Measurements from ENCODE around the gene MTCH1.
"Not testable (repeated sequence)": the region's sequence is repeated elsewhere in the genome, so short reads cannot be mapped to it uniquely, and the experiment has no call there.

The MTCH1 gene

DNA sequence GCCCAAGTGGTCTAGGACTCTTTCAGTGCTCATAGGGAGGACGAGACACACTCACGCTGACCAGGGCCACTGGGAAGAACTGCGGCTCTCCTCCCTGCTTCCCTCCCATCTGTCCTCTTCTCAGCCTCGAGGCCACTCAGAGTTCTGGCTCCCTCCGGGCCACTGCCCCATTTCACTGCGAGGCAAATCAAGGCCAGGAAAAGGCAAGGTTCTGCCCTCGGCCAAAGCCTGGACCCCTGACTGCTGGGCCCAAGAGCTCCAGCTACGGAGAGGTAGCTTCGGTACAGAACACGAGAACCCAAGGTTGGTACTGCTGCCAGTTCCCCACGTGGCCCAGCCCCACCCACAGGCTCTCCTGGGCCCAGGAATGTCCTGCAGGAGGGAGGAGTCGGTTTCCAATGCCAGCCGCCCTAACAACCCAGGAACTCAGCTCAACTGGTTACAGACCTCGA, 16.7 kb downstream of the MTCH1 start:
- no peak for DNase-seq

GRCh38 chr6:36968266-36968977, 17.6 kb downstream of the MTCH1 start:
- DNase-seq, result no peak

- no peak for DNase-seq
These were observed 18.2 kb downstream of the MTCH1 start for GRCh38 chr6:36967757-36968156.

DNA sequence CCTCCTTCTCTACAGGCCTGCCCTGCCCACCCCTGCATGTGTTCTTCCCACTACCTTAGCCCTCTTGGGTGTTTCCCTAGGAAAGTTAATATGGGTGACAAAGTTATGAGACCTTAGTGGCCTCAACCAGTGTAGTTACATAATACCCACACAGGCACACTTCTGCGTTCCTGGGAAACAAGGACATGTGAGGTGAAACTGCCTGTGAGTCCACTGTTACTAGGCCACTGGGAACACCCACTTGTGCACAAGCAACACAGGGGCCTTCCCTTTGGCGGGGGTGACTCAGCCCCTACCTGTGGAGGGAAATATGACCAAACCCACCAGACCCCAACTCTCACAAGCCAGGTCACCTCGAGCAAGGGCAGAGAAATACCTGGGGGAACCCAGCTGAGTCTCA, 18.7 kb downstream of the MTCH1 start:
- DNase-seq, result no peak

DNA sequence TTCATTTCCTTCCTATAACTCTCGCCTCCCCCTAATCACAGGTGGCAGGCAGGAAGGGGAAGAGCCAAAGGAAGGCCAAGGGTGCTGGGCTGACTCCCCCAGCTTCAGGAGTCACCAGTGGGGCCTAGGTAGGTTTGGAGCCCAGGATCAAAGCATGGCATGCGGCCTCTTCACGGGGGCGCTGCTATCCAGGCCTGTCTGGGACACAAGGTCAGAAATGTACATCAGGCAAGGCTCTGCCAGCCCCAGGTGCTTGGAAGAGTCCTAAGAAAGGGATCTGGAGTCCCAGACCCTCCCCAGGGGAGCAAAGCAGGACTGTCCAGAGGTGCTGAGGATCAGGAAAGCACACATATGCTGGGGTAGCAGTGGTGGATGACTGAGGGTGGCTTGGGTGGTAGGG, 21.1 kb downstream of the MTCH1 start:
- DNase-seq, result no peak

DNA sequence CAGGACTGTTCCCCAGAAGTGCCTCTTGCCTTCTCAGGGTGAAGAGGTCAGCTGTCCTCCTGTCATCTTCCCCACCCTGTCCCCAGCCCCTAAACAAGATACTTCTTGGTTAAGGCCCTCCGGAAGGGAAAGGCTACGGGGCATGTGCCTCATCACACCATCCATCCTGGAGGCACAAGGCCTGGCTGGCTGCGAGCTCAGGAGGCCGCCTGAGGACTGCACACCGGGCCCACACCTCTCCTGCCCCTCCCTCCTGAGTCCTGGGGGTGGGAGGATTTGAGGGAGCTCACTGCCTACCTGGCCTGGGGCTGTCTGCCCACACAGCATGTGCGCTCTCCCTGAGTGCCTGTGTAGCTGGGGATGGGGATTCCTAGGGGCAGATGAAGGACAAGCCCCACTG, 21.6 kb downstream of the MTCH1 start:
- no peak for DNase-seq

DNA sequence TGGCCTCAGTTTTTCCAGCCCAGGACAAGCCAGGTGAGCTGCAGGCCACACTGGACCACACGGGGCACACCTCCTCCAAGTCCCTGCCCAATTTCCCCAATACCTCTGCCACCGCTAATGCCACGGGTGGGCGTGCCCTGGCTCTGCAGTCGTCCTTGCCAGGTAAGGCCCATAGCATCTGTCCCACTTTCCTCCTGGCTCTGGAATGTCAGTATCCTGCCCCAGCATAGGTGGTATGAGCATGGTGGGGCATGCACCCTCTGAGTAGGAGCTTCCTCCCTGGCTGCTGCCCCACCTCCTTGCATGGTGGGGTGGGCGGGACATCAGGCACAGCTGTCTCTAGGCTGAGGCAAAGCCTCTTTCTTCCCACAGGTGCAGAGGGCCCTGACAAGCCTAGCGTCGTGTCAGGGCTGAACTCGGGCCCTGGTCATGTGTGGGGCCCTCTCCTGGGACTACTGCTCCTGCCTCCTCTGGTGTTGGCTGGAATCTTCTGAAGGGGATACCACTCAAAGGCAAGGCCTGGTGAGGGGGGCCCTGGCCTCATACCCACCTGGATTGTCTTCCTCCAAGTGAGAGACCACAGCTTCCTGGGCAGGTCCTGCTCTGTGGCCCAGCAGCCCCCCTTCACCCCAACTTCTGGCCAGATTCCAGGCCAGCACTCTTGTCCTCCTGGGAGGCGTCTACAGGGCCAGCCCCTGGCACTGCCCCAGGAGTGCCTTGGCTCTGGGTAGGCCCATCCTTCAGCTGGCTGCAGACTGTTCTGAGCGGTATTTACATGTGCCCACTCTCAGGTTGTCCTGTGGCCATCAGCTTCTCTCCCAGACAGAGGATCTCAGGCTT, 22.3 kb downstream of the MTCH1 start:
- DNase-seq, result no peak

- peak; percentile 54 for DNase-seq
These were observed 23.1 kb downstream of the MTCH1 start for GRCh38 chr6:36962874-36963273.

DNA sequence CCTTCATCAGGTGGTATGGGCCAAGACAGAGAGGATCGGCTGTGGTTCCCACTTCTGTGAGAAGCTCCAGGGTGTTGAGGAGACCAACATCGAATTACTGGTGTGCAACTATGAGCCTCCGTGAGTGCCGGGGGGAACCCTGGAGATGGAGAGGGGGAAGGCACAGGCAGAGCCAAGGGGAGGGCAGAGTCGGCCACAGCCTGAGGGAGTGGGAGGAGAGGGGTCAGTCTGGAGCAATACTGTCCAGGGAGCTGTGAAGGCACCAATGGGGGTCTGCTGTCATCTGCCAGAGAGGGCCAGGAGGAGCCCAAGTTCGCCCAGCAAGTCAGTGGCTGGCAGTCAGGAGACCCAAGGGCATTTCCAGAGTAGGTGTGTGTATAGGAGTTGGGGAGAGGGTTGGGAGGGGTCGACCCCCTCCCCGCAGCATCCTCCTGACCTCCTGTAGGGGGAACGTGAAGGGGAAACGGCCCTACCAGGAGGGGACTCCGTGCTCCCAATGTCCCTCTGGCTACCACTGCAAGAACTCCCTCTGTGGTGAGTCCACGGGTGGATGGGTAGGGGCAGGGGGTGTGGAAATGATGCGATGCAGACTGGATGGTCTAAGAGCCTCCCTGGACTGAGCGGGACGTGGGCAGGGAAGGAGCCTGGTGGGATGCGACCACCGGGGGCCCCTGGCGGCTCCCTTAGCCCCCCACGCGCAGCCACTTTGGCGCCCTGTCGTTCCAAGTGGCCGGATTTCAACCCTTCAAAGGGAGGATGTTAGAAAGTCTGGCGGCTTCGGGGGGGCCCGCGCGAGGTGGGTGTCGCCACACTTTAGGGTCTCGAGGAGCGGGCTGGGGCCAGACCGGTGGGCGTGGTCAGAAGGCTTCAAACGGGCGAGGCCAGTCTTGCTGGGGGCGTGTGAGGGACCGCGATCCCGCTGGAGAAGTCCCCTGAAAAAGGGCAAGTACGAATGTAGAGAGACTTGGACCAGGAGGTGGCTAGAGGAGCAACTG, 24.3 kb downstream of the MTCH1 start:
- DNase-seq, result no peak

- no peak for DNase-seq
These were observed 26.3 kb downstream of the MTCH1 start for GRCh38 chr6:36959555-36960250.

GRCh38 chr6:36958775-36959554, 27.0 kb downstream of the MTCH1 start:
- no peak for DNase-seq

DNA sequence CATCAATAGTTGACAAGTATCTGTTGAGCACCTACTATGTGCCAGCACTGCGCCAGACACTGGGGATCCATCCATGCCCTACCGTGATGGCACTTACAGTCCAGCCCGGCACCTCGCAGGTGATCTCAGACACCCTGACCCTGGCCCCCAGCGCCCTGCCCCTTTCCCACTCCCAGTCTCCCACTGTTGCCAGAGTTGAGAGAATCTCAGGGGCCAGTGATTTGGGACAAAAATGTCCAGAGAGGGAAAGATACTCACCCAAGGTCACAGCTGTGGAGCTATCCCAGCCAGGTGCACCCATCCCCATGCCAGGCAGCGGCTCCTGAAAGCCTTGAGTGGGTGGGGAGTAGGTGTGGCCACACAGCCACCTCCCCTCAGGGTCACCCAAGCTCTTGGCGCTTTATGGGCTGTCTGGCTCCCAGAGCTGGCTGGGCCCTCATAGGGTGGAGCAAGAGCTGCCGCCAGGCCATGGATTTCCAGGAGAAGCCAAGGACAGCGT, 28.2 kb downstream of the MTCH1 start:
- no peak for DNase-seq

GRCh38 chr6:36956446-36956820, 29.6 kb downstream of the MTCH1 start:
- DNase-seq, result no peak

DNA sequence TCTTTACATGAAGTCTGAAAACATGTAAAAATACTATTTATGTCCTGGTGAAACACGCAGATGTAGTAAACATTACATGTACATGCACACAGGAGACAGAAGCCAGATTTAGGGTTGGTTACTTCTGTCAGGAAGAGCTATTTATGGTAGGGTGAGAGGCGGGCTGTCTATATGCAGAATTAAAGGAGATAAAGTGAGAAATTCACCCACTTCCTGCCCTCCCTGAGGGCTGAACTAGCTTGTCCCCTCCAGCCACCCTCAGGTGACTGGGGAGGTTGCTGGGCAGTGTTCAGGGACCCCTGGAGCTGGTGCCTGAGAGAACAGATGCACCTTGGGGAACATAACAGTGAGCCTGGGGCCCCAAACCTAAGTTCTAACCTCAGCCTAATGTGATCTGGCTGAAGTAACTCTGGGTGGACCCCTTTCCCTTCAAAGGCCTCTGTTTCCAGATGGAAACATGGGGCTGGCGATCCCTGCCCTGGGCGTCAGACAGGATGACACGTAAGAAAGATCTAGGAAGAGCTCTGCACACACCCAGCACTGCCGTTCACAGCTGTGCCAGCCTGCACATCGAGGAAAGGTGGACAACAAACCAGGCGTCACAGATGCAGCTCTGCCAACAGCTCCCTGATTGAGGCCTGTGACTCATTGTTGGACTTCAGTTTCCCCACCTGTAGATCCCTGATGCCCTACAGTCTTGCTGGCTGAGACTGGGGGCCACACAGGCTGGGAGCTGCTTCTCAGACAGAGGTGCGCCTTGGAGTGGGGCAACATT, 30.1 kb downstream of the MTCH1 start:
- no peak for DNase-seq

GRCh38 chr6:36955136-36955535, 30.9 kb downstream of the MTCH1 start:
- DNase-seq, result no peak

DNA sequence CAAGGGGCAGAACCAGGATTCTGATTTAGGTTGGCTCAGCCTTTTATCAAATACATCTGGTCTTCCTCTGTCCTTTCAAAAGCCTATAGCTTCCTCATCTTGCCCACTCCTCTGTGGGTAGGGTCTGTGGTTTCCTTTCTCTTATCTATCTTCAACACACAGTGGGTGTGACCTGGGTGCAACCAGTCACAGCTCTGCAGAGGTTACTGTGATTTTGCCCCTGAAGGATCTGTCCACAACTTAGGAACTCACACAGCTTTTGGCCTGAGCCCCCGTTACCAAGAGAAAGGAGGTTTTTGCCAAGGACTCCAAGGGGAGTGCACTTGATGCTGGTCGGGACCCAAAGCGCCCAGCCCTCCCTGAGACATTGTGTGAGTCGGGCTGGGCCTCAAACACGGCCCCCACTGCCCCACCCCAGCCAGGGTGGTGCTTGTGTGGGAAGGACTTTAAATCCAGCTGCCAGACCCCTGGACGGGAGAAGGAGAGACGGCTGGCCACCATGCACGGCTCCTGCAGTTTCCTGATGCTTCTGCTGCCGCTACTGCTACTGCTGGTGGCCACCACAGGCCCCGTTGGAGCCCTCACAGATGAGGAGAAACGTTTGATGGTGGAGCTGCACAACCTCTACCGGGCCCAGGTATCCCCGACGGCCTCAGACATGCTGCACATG, 31.6 kb downstream of the MTCH1 start, which contains the start of gene PI16:
TSS of gene PI16 (plus strand) at position 477 of the 670 bp plus-strand sequence. CDS start at position 500, 23 bp downstream.
- DNase-seq, result no peak

GRCh38 chr6:36953931-36954261, 32.1 kb downstream of the MTCH1 start:
- no peak for DNase-seq

DNA sequence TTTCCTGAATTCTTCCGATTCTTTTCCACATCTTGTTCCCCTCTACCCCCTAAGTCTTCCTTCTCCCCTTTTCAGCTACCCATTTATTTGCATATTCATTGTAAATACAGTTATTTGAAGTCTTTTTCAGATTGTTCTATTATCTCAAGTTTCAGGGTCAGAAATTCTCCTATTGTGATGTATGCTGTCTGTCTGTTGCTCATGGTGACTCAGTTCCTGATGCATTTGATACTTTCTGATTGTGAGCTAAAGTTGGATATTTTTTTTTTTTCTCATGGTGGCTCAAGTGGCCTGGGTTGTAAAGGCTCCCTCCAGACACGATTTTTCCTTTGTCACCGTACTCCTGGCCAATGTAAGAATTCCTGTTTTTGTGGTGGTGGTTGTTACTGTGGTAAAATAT, 36.4 kb downstream of the MTCH1 start:
- DNase-seq, result no peak

- DNase-seq, result not testable (repeated sequence)
These were observed 36.9 kb downstream of the MTCH1 start for GRCh38 chr6:36949076-36949475.

Measured in left hindlimb (tissue), 1 donor.